Measurements from ENCODE around the gene RHBG.

Gene RHBG

GRCh38 chr1:156407760-156408159 lies 38.7 kb downstream of the RHBG start:
- DNase-seq (ENCODE audit: low spot score) = no peak

- no peak for DNase-seq (ENCODE audit: low spot score)
Measured at GRCh38 chr1:156409439-156409838, 40.4 kb downstream of the RHBG start.

GRCh38 chr1:156410238-156410637 lies 41.2 kb downstream of the RHBG start:
- DNase-seq (ENCODE audit: low spot score) = no peak

- DNase-seq (ENCODE audit: low spot score) = no peak
Measured at GRCh38 chr1:156410740-156411139, 41.7 kb downstream of the RHBG start.

- DNase-seq (ENCODE audit: low spot score) = peak; percentile 87
Measured at GRCh38 chr1:156412653-156413321, 43.8 kb downstream of the RHBG start.

- peak; percentile 97 for DNase-seq (ENCODE audit: low spot score)
Measured at GRCh38 chr1:156413391-156414246, 44.6 kb downstream of the RHBG start.

- no peak for DNase-seq (ENCODE audit: low spot score)
Measured at GRCh38 chr1:156414461-156415064, 45.6 kb downstream of the RHBG start.

GRCh38 chr1:156416993-156417392 lies 48.0 kb downstream of the RHBG start:
- DNase-seq (ENCODE audit: low spot score) = no peak

- DNase-seq (ENCODE audit: low spot score) = no peak
Measured at GRCh38 chr1:156417401-156418020, 48.5 kb downstream of the RHBG start.

- DNase-seq (ENCODE audit: low spot score) = no peak
Measured at GRCh38 chr1:156418416-156419070, 49.5 kb downstream of the RHBG start.

GRCh38 chr1:156419854-156420204 lies 50.8 kb downstream of the RHBG start:
- no peak for DNase-seq (ENCODE audit: low spot score)

- DNase-seq (ENCODE audit: low spot score) = no peak
Measured at GRCh38 chr1:156420205-156421061, 51.4 kb downstream of the RHBG start.

GRCh38 chr1:156421062-156421938 lies 52.3 kb downstream of the RHBG start:
- DNase-seq (ENCODE audit: low spot score) = peak; percentile 87

- DNase-seq (ENCODE audit: low spot score) = no peak
Measured at GRCh38 chr1:156421939-156422601, 53.1 kb downstream of the RHBG start.

GRCh38 chr1:156422602-156423091 lies 53.6 kb downstream of the RHBG start:
- DNase-seq (ENCODE audit: low spot score) = no peak

GRCh38 chr1:156423422-156424352 lies 54.7 kb downstream of the RHBG start:
- no peak for DNase-seq (ENCODE audit: low spot score)

- DNase-seq (ENCODE audit: low spot score) = no peak
Measured at GRCh38 chr1:156424806-156425432, 55.9 kb downstream of the RHBG start.

GRCh38 chr1:156425943-156426342 lies 56.9 kb downstream of the RHBG start:
- DNase-seq (ENCODE audit: low spot score) = no peak

All from putamen (tissue), 1 donor.